K562 (cell line): ENCODE data around the gene TNFRSF11A.

Experiments used
- CTCF ChIP-seq, 3 experiments: IDR thresholded peaks in 2 of 3; conservative IDR thresholded peaks in 1 of 3; 2 replicates each; pipeline ENCODE4 v1.5.1; 2011 to 2012; ENCODE audit warnings: low read length in 3 of 3, mild to moderate bottlenecking in 3 of 3, control low read depth in 2 of 3, improper control_type of control experiment in 1 of 3, inconsistent platforms in 1 of 3, low read depth in 1 of 3, mixed read lengths in 1 of 3, moderate library complexity in 1 of 3; ENCODE audit not compliant: insufficient read depth in 2 of 3
- GATA2 ChIP-seq: sonication (generic); formaldehyde crosslinking; IDR thresholded peaks from 2 replicates; pipeline ENCODE4 v1.4.0; 2020; ENCODE audit warnings: mild to moderate bottlenecking, missing genetic modification reagents
- POLR2AphosphoS5 ChIP-seq: IDR thresholded peaks from 2 replicates; pipeline ENCODE4 v1.6.1; 2011; ENCODE audit warnings: mild to moderate bottlenecking, low read depth, low read length, moderate library complexity; ENCODE audit not compliant: control insufficient read depth, insufficient read depth
- PRPF4 ChIP-seq: fragments of 200-400 bp; formaldehyde crosslinking; IDR thresholded peaks from one replicate; pipeline ENCODE4 v1.6.1; 2017; ENCODE audit warnings: low read length, low read depth, mild to moderate bottlenecking; ENCODE audit not compliant: insufficient read depth, poor library complexity, severe bottlenecking
- ZNF79 ChIP-seq: fragments of 250-450 bp; sonication (Bioruptor Pico); IDR thresholded peaks from 2 replicates; pipeline ENCODE4 v1.4.0; 2020; ENCODE audit warnings: low read depth, mild to moderate bottlenecking, moderate library complexity

- TF ChIP-seq CTCF (IDR thresholded peaks at IDR 0.05 in 2 of 3, conservative IDR thresholded peaks at IDR 0.05 in 1 of 3; ENCODE audit: insufficient read depth in 2 of 3, low read depth in 1 of 3, low read length in 3 of 3), result no peak
- TF ChIP-seq POLR2AphosphoS5, result no peak
- no peak for TF ChIP-seq ZNF79 (CRISPR knock-in tag)
- TF ChIP-seq GATA2, result no peak
- no peak for TF ChIP-seq PRPF4
Observed at GRCh38 chr18:62438866-62439265, 113.8 kb downstream of the TNFRSF11A start.
